Stimulated activated naive CD8-positive, alpha-beta T cell treated with anti-CD3 and anti-CD28 coated beads, Interleukin-15, amount 100 ng/mL, for 72 hours (primary cell): ENCODE results near the gene MYRFL.

Experiments
- ATAC-seq: fragments of 150-1000 bp; cut with Tn5 transposase; 2 replicates; pipeline ENCODE4 v1.10.0; 2021; ENCODE audit warnings: mild to moderate bottlenecking, moderate library complexity
- DNase-seq, 2 donors: peaks; one replicate each; pipeline ENCODE4 v3.0.0; 2021 to 2022
- H3K27ac Mint-ChIP-seq, 2 donors: one replicate each; pipeline ENCODE4 v1.8.0; 2022; ENCODE audit warnings: mild to moderate bottlenecking in 2 of 2, mixed read lengths in 2 of 2, moderate library complexity in 2 of 2
- H3K27me3 Mint-ChIP-seq: one replicate; pipeline ENCODE4 v1.8.0; 2022; ENCODE audit warnings: mixed read lengths
- H3K4me1 Mint-ChIP-seq: one replicate; pipeline ENCODE4 v1.8.0; 2022; ENCODE audit warnings: mild to moderate bottlenecking, mixed read lengths
- H3K4me3 Mint-ChIP-seq, 2 donors: one replicate each; pipeline ENCODE4 v1.8.0; 2022; ENCODE audit warnings: mild to moderate bottlenecking in 2 of 2, mixed read lengths in 2 of 2, moderate library complexity in 1 of 2
- H3K9me3 Mint-ChIP-seq, 2 donors: one replicate each; pipeline ENCODE4 v1.8.0; 2022; ENCODE audit warnings: mixed read lengths in 2 of 2

Gene MYRFL

DNA sequence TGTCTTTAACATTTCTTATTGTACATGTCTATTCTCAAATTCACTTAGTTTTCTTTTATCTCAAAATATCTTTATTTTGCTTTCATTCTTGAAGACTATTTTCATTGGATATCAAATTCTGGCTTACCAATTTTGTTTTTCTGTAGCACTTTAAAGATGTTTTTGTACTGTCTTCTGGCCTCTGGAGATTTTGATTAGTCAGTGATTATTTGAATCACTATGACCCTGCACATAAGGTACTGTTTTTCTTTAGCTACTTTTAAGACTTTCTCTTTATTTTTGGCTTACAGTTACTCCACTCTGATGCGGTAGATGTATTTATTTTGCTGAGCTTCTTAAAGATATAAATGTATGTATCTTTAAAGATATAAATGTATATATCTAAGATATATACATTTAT is 49.6 kb downstream of the MYRFL start:
- Mint-ChIP-seq H3K4me3 (no peak overlapping the region), H3K9me3 (no peaks in the 10 kb centered on the region), H3K27ac (no peak overlapping the region), H3K27me3 (peaks cover 33% of the 10 kb centered on the region), H3K4me1 (peaks cover 7% of the 10 kb centered on the region)
- DNase-seq = no peak
- ATAC-seq = no peak

GRCh38 chr12:69875416-69875935 is 50.4 kb downstream of the MYRFL start:
- Mint-ChIP-seq H3K27me3 (peaks cover 33% of the 10 kb centered on the region), H3K4me3 (no peak overlapping the region), H3K9me3 (no peaks in the 10 kb centered on the region), H3K27ac (no peak overlapping the region), H3K4me1 (peaks cover 7% of the 10 kb centered on the region)
- DNase-seq (no peak), ATAC-seq (no peak)

GRCh38 chr12:69879007-69879960 is 54.3 kb downstream of the MYRFL start:
- Mint-ChIP-seq H3K4me1 (peaks cover 7% of the 10 kb centered on the region), H3K9me3 (no peaks in the 10 kb centered on the region), H3K27ac (no peak overlapping the region), H3K4me3 (peak overlapping the region in 1 of 2 donors; percentile 41), H3K27me3 (peaks cover 33% of the 10 kb centered on the region)
- ATAC-seq (peak; percentile 91), DNase-seq (peak; percentile 61 to 66)

DNA sequence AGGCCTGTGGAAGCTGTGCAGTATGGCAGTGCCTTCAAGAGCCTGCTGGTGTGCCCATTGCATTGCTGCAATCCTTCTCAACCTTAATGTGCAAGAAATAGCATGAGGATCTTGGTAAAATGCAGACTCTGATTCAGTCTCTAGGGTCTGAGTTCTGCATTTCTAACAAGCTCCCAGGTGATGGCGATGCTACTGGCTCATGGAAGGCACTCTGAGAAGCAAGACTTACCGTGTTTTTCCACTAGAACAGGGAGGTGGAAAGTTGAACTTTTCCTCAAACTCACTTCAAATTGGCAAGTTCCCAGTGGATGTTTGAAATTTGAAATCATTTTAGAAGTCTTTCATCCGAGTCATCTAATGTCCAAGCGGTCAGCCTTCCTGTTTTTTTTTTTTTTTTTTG is 55.5 kb downstream of the MYRFL start:
- no peak for DNase-seq
- Mint-ChIP-seq H3K4me3 (no peak overlapping the region), H3K4me1 (peaks cover 7% of the 10 kb centered on the region), H3K27ac (no peak overlapping the region), H3K27me3 (peaks cover 30% of the 10 kb centered on the region), H3K9me3 (no peaks in the 10 kb centered on the region)
- ATAC-seq = no peak

- H3K4me1 Mint-ChIP-seq = peaks cover 7% of the 10 kb centered on the region
- H3K27ac Mint-ChIP-seq = no peak overlapping the region
- H3K4me3 Mint-ChIP-seq = no peak overlapping the region
- H3K9me3 Mint-ChIP-seq = no peaks in the 10 kb centered on the region
- no peak for DNase-seq
- H3K27me3 Mint-ChIP-seq = peaks cover 18% of the 10 kb centered on the region
- ATAC-seq = no peak
Observed at GRCh38 chr12:69881771-69882170, 56.7 kb downstream of the MYRFL start.

DNA sequence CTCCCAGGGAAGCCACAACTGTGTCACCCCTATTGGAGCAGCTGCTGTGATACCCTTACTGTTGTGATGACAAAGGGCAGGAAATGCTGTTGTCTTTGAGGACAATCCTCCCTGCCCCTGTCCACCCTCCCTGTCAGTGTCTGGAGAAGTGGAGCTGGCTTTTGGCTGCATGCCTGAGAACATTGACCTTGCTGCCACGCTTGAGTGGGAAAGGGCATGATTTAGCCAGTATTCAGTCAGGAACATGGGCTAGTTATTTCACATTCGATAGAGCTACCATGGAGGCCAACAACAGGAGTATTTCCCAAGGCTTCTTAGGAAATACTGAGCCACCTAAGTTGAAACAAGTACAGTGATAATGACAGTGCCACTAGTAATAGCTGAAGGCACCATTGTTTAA is 59.4 kb downstream of the MYRFL start:
- Mint-ChIP-seq H3K9me3 (no peaks in the 10 kb centered on the region), H3K4me3 (no peak overlapping the region), H3K4me1 (peaks cover under 1% of the 10 kb centered on the region), H3K27ac (no peak overlapping the region), H3K27me3 (peaks cover 2% of the 10 kb centered on the region)
- no peak for DNase-seq
- ATAC-seq = no peak

DNA sequence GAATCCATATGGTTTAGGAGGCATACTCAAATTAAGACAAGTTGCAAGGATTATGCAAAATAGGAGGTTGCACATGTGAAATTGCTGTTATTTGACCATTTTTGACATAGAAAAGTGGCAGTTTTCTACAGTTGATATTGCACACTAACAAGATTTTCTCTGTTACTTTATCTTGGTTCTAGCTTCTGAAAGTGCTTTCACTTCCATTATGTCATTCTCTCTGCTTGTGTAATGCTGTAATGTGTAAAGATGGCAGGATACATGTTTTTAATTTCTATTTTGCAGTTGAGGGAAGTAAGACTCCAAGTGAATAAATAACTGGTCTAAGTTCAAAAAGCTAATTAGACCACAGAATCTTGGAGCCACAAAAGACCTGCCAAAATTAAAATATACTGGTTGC is 60.6 kb downstream of the MYRFL start:
- no peak for ATAC-seq
- H3K27ac Mint-ChIP-seq = no peak overlapping the region

DNA sequence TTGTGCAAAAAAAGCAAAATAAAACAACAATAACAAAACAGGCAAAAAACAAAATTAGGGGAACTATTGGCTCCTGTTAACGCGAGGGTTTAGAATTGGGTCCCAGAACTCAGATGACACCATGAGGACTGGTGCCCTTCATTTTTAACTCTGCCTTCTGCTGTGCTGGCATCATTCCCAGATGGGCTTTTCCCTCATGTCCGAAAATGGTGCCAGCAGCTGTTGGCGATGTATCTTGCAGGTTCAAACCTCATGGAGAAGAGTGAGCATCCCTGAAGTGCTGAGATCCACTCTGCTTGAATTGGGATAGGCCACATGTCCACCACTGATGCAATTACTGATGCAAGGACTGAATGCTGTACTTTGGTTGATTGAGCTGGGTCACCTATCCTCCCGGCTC is 61.1 kb downstream of the MYRFL start:
- Mint-ChIP-seq H3K9me3 (no peaks in the 10 kb centered on the region), H3K4me1 (no peaks in the 10 kb centered on the region), H3K4me3 (no peak overlapping the region), H3K27ac (no peak overlapping the region), H3K27me3 (no peaks in the 10 kb centered on the region)
- DNase-seq (no peak), ATAC-seq (no peak)

More for the DNA sequence above, 60.6 kb downstream of the MYRFL start:
- Mint-ChIP-seq H3K9me3 (no peaks in the 10 kb centered on the region), H3K4me3 (no peak overlapping the region), H3K4me1 (no peaks in the 10 kb centered on the region), H3K27me3 (no peaks in the 10 kb centered on the region)
- DNase-seq = no peak

- H3K27ac Mint-ChIP-seq = no peak overlapping the region
- no peak for DNase-seq
- ATAC-seq = no peak
- no peaks in the 10 kb centered on the region for H3K9me3 Mint-ChIP-seq
- no peaks in the 10 kb centered on the region for H3K4me1 Mint-ChIP-seq
- no peaks in the 10 kb centered on the region for H3K27me3 Mint-ChIP-seq
- H3K4me3 Mint-ChIP-seq = no peak overlapping the region
Observed at GRCh38 chr12:69886715-69887114, 61.7 kb downstream of the MYRFL start.

DNA sequence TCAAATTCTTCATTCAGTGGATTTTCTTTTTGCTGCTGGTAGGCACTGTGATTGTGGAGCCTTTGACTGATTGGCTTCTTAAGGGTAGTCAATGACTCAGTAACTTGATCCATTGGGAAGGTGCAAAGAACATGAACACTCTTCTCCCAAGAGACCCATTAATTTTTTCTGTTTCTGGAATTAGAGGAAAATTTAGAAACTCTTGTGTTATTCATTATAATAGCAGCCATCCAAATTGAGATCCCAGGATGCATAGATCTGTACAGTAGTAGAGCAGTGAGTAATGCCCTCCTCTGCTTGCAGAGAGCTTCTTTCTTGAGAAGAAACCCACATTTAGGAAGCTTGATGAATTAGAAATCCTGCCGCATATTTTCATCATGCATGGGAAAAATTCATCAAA is 63.9 kb downstream of the MYRFL start:
- no peak overlapping the region for H3K27ac Mint-ChIP-seq
- H3K9me3 Mint-ChIP-seq = no peaks in the 10 kb centered on the region
- no peaks in the 10 kb centered on the region for H3K27me3 Mint-ChIP-seq
- H3K4me3 Mint-ChIP-seq = no peak overlapping the region
- no peaks in the 10 kb centered on the region for H3K4me1 Mint-ChIP-seq
- DNase-seq (no peak), ATAC-seq (no peak)

DNA sequence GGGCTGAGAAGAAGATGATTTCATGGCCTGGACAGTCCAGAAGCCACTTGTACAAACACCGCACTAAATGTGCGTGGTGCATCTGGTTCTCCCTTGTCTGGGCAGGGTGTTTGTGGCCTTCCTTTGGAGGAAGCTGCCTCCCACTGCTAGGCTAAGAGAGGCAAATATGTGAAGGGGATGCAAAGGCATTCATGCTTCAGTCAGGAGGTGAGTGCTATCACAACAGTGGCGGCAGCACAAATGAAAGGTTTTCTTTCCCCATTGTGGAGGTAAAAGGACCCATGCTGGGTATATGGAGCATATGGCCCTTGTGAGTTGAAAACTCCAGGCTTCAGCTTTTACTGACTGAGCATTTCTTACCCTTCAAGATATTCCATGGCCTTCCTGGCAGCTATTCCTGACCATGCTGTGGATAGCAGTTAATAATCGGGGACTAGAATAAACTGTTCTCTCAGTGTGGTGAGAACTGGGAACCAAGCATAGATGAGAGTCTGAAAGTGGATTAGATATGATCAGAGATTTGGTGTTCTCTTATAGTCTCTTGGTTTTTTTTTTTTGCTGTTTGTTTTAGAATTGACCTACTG is 69.9 kb downstream of the MYRFL start:
- ATAC-seq = no peak
- H3K27ac Mint-ChIP-seq = no peak overlapping the region
- DNase-seq = no peak
- H3K4me1 Mint-ChIP-seq = no peaks in the 10 kb centered on the region
- no peak overlapping the region for H3K4me3 Mint-ChIP-seq
- no peaks in the 10 kb centered on the region for H3K9me3 Mint-ChIP-seq
- no peaks in the 10 kb centered on the region for H3K27me3 Mint-ChIP-seq

DNA sequence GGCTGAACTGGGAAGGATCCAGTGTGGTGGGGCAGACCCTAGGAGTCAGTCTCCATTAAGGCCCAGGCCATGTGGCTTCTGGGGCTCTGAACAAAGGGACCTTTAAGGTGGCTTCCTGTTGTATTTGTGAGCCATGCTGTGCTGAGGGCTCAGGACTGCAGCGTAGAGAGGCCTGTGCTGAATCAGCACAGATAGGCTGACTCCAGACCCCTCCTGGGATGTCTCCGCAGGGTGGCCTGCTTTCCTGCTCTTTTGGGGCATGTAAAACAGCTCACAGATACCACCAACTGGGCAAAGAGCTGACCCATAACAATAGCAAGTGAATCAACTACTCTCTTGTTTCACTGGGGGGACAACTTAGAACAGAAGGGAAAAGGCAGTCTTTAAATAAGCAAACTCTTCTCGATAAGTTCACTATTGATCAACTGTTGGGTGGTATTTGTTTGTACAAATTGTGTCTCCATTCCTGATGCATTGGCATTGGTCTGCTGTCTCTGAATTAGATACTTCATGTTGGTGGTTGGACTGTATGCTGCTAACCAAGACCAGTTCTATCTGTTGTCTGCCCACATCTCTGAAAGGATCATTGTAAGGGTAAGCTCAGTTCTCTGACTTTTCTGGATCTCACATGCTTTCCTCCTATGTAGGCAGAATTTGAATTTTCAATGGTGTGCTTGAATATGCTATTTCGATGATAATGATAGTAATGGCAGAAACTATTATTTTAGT is 71.8 kb downstream of the MYRFL start:
- H3K27ac Mint-ChIP-seq = no peak overlapping the region
- H3K27me3 Mint-ChIP-seq = no peaks in the 10 kb centered on the region
- H3K4me3 Mint-ChIP-seq = no peak overlapping the region
- H3K9me3 Mint-ChIP-seq = no peaks in the 10 kb centered on the region
- DNase-seq (no peak), ATAC-seq (no peak)
- H3K4me1 Mint-ChIP-seq = no peaks in the 10 kb centered on the region

- no peaks in the 10 kb centered on the region for H3K9me3 Mint-ChIP-seq
- H3K27ac Mint-ChIP-seq = no peak overlapping the region
- H3K4me3 Mint-ChIP-seq = no peak overlapping the region
- no peak for ATAC-seq
- DNase-seq = no peak
- no peaks in the 10 kb centered on the region for H3K27me3 Mint-ChIP-seq
- H3K4me1 Mint-ChIP-seq = no peaks in the 10 kb centered on the region
Observed at GRCh38 chr12:69897744-69898143, 72.7 kb downstream of the MYRFL start.

DNA sequence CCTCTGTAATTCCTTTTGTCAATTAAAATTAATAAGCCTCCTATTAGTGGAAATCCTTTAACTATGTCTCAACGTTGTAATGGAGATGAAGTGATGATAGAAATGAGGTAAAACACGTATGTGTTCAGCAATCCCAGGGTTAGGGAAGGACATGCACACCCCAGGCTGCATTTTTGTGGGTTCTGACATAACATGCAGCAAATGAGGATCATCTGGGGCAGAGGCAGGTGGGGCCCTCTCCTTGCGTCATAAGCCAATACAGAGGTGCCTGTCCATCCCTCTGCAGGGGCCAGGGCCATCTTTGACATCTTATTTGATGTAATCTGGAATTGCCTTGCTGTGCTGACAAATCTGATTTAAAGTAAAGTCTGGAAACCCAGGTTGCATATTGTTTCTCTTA is 73.2 kb downstream of the MYRFL start:
- Mint-ChIP-seq H3K9me3 (no peaks in the 10 kb centered on the region), H3K27ac (no peak overlapping the region), H3K27me3 (no peaks in the 10 kb centered on the region), H3K4me3 (no peak overlapping the region), H3K4me1 (no peaks in the 10 kb centered on the region)
- no peak for ATAC-seq
- no peak for DNase-seq

DNA sequence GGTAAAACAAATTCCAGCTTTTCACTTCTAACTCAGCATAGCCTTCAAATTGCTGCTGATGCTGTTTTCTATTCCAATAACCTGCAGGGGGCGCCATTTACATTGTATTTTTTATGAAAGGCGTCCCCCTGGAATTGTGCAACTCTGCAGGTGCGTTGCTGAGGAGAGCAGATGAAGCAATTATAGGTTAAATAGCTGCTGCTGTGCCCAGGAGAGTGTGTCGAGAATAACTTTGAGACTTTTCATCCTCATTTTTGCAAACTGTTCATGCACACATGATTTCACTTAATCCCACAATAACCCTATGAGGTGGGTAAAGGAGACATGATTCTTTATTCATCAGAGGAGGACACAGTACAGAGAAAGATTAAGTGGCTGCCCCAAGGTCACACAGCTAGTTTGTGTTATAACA is 75.7 kb downstream of the MYRFL start:
- no peaks in the 10 kb centered on the region for H3K9me3 Mint-ChIP-seq

More for the DNA sequence above, 75.7 kb downstream of the MYRFL start:
- Mint-ChIP-seq H3K27ac (no peak overlapping the region), H3K27me3 (no peaks in the 10 kb centered on the region), H3K4me1 (no peaks in the 10 kb centered on the region), H3K4me3 (no peak overlapping the region)
- DNase-seq (peak; percentile 49 to 56), ATAC-seq (peak; percentile 50)
